Fibroblast of skin of scalp (primary cell): ENCODE measurements around the gene ST8SIA3.
"Not testable (repeated sequence)": the region's sequence is repeated elsewhere in the genome, so short reads cannot be mapped to it uniquely, and the experiment has no call there.

ENCODE experiments used
- DNase-seq: peaks from one replicate; pipeline ENCODE4 v3.0.0-alpha.2; 2013

Gene ST8SIA3

GRCh38 chr18:57366528-57367081, 14.2 kb downstream of the ST8SIA3 start:
- DNase-seq, result no peak

- DNase-seq, result no peak
Observed at GRCh38 chr18:57372444-57372843, 20.1 kb downstream of the ST8SIA3 start.

- no peak for DNase-seq
Observed at GRCh38 chr18:57373017-57373416, 20.7 kb downstream of the ST8SIA3 start.

- DNase-seq, result no peak
Observed at GRCh38 chr18:57376503-57376902, 24.1 kb downstream of the ST8SIA3 start.

GRCh38 chr18:57389271-57389670, 36.9 kb downstream of the ST8SIA3 start:
- no peak for DNase-seq

- DNase-seq, result no peak
Observed at GRCh38 chr18:57390044-57390443, 37.7 kb downstream of the ST8SIA3 start.

GRCh38 chr18:57394749-57395148, 42.4 kb downstream of the ST8SIA3 start:
- not testable (repeated sequence) for DNase-seq

- DNase-seq, result not testable (repeated sequence)
Observed at GRCh38 chr18:57396831-57397230, 44.5 kb downstream of the ST8SIA3 start.

- peak; percentile 13 for DNase-seq
Observed at GRCh38 chr18:57397440-57398132, 45.2 kb downstream of the ST8SIA3 start.

GRCh38 chr18:57404345-57404744, 52.0 kb downstream of the ST8SIA3 start:
- DNase-seq, result no peak

GRCh38 chr18:57409650-57410049, 57.3 kb downstream of the ST8SIA3 start:
- no peak for DNase-seq

GRCh38 chr18:57410749-57411148, 58.4 kb downstream of the ST8SIA3 start:
- DNase-seq, result no peak

GRCh38 chr18:57416542-57416941, 64.2 kb downstream of the ST8SIA3 start:
- no peak for DNase-seq
